Limb (tissue), 2 donors: ENCODE data around the gene ZNF646.

Experiments
- DNase-seq, 2 donors: peaks; one replicate each; pipeline ENCODE4 v3.0.0-alpha.2; 2016; ENCODE audit errors: extremely low spot score in 2 of 2

ZNF646 gene

GRCh38 chr16:31106509-31107464 lies 32.6 kb downstream of the ZNF646 start:
- no peak for DNase-seq

GRCh38 chr16:31107465-31107867 lies 33.2 kb downstream of the ZNF646 start:
- no peak for DNase-seq

- DNase-seq: peak; percentile 65 to 85
Observed at GRCh38 chr16:31108035-31108793, 34.0 kb downstream of the ZNF646 start, which contains the start of gene BCKDK. TSS of gene BCKDK (plus strand) at chr16:31108386. CDS start at chr16:31109224, 838 bp downstream.

- DNase-seq: no peak
Observed at GRCh38 chr16:31108794-31109558, 34.8 kb downstream of the ZNF646 start.

GRCh38 chr16:31109622-31110021 lies 35.4 kb downstream of the ZNF646 start:
- no peak for DNase-seq

GRCh38 chr16:31110106-31111034 lies 36.1 kb downstream of the ZNF646 start:
- DNase-seq: no peak

GRCh38 chr16:31111881-31112466 lies 37.8 kb downstream of the ZNF646 start:
- DNase-seq: no peak

- DNase-seq: no peak
Observed at GRCh38 chr16:31112711-31113110, 38.5 kb downstream of the ZNF646 start.

GRCh38 chr16:31113121-31114120 lies 39.2 kb downstream of the ZNF646 start:
- no peak for DNase-seq

- no peak for DNase-seq
Observed at GRCh38 chr16:31114468-31114867, 40.2 kb downstream of the ZNF646 start.

- peak; percentile 99 for DNase-seq
Observed at GRCh38 chr16:31117384-31118222, 43.4 kb downstream of the ZNF646 start, which contains the start of gene KAT8. TSS of gene KAT8 (plus strand) at chr16:31117664. CDS start at chr16:31117682, 18 bp downstream.

- DNase-seq: no peak
Observed at GRCh38 chr16:31118223-31119155, 44.3 kb downstream of the ZNF646 start.

GRCh38 chr16:31120129-31120528 lies 45.9 kb downstream of the ZNF646 start:
- DNase-seq: no peak

- DNase-seq: no peak
Observed at GRCh38 chr16:31125844-31126243, 51.6 kb downstream of the ZNF646 start.

GRCh38 chr16:31127182-31127581 lies 53.0 kb downstream of the ZNF646 start:
- no peak for DNase-seq

GRCh38 chr16:31128711-31129567 lies 54.7 kb downstream of the ZNF646 start:
- DNase-seq: no peak
